ENCODE measurements around the gene VPS25. TPM values are rescaled to one million over a fixed set of nuclear protein-coding genes. Genes with fewer than 3 reads are reported as not detected.
A peak's percentile ranks its signal among the peaks of the same experiment; 100 is the strongest.

The VPS25 gene
- total RNA-seq, 2 experiments from 2014 or later: 61.0 to 63.5 TPM

DNA sequence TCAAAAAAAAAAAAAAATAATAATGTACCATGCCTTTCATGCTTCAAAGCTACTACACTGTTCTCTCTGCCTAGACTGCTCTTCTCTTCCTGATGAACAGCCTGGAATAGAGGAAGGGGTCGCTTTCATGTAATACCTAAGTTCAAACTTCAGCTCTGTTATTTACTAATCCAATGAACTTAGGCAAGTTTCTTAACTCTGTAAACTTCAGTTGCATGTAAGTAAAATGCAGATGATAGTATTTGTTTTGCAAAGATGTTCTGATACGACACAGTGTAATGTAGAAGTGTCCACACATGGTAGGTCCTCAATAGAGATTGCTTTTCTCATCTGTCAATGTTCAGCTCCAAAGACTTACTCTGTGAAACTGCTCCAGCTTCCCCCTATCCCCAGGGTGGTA lies 18.7 kb downstream of the VPS25 start:
- Mint-ChIP-seq H3K4me1 (peaks cover 2% of the 10 kb centered on the region), H3K36me3 (peaks cover 1% of the 10 kb centered on the region), H3K4me3 (no peak overlapping the region), H3K27me3 (peaks cover 14% of the 10 kb centered on the region), H3K9me3 (no peaks in the 10 kb centered on the region), H3K27ac (no peak overlapping the region)
- POLR2A ChIA-PET: no interaction called here
- ATAC-seq (ENCODE audit: low read depth) (no peak), DNase-seq (no peak)

DNA sequence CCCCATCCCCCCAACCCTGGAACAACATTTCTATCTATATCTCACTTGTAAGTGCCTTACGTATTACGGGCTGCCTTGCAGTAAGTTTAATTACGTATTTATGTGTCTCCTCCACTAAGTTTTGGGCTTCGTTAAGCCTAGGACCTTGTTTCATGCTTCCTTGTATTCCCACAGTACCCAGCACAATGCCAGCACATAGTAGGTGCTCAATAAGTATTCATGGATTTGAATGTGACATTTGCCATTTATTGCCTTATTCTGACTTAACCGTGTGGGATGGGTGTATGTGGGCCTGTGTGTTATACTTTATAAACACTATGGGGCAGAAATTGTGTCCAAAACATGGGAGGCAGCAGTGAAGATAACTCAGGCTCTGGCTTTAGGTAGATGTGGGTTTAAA lies 19.3 kb downstream of the VPS25 start:
- H3K27ac Mint-ChIP-seq: no peak overlapping the region
- H3K4me1 Mint-ChIP-seq: peaks cover 3% of the 10 kb centered on the region
- H3K4me3 Mint-ChIP-seq: no peak overlapping the region
- POLR2A ChIA-PET: no interaction called here
- peaks cover 11% of the 10 kb centered on the region for H3K27me3 Mint-ChIP-seq
- peaks cover 1% of the 10 kb centered on the region for H3K36me3 Mint-ChIP-seq
- H3K9me3 Mint-ChIP-seq: no peaks in the 10 kb centered on the region
- ATAC-seq (ENCODE audit: low read depth) (no peak), DNase-seq (no peak)

DNA sequence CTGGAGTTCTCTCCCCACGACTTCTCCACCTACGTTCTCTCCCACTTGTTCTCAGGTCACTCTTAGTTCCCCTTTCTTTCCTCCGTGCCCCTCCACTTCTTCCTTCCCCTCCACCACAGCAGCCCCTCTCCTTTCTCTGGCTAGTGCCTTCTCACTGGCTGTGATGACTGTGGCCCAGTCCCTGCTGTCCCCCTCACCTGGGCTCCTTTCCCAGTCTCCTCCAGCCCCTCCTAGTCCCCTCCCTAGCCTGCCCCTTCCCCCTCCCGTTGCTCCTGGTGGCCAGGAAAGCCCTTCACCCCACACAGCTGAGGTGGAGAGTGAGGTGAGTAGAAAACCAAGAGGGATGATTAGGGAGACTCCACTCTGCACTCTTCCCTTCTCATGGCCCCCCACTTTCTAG lies 21.8 kb downstream of the VPS25 start:
- peaks cover 2% of the 10 kb centered on the region for H3K9me3 Mint-ChIP-seq
- no peak for ATAC-seq (ENCODE audit: low read depth)
- POLR2A ChIA-PET: interaction anchor here (1.2 kb wide), 2 partner anchors 22 to 27 kb away, joined by 3 to 4 read pairs; partner anchors contain the start of gene VPS25
- peaks cover 1% of the 10 kb centered on the region for H3K36me3 Mint-ChIP-seq
- no peak for DNase-seq
- H3K27ac Mint-ChIP-seq: no peak overlapping the region
- H3K4me3 Mint-ChIP-seq: no peak overlapping the region
- peaks cover 10% of the 10 kb centered on the region for H3K4me1 Mint-ChIP-seq
- peaks cover 7% of the 10 kb centered on the region for H3K27me3 Mint-ChIP-seq

DNA sequence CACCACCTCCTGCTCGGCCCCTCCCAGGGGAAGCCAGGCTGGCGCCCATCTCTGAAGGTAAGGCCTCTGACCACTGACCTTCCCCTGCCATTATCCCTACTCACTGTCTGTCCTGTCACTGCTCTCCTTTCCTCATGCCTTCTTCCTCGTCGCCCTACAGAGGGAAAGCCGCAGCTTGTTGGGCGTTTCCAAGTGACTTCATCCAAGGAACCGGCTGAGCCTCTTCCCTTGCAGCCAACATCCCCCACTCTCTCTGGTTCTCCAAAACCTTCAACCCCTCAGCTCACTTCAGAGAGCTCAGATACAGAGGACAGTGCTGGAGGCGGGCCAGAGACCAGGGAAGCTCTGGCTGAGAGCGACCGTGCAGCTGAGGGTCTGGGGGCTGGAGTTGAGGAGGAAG lies 22.2 kb downstream of the VPS25 start:
- DNase-seq: no peak
- no peak overlapping the region for H3K4me3 Mint-ChIP-seq
- H3K36me3 Mint-ChIP-seq: peaks cover 2% of the 10 kb centered on the region
- peaks cover 2% of the 10 kb centered on the region for H3K9me3 Mint-ChIP-seq
- peaks cover 10% of the 10 kb centered on the region for H3K4me1 Mint-ChIP-seq
- POLR2A ChIA-PET: interaction anchor here (1.2 kb wide), 2 partner anchors 22 to 26 kb away, joined by 3 to 4 read pairs; partner anchors contain the start of gene VPS25
- peaks cover 5% of the 10 kb centered on the region for H3K27me3 Mint-ChIP-seq
- no peak overlapping the region for H3K27ac Mint-ChIP-seq
- no peak for ATAC-seq (ENCODE audit: low read depth)

DNA sequence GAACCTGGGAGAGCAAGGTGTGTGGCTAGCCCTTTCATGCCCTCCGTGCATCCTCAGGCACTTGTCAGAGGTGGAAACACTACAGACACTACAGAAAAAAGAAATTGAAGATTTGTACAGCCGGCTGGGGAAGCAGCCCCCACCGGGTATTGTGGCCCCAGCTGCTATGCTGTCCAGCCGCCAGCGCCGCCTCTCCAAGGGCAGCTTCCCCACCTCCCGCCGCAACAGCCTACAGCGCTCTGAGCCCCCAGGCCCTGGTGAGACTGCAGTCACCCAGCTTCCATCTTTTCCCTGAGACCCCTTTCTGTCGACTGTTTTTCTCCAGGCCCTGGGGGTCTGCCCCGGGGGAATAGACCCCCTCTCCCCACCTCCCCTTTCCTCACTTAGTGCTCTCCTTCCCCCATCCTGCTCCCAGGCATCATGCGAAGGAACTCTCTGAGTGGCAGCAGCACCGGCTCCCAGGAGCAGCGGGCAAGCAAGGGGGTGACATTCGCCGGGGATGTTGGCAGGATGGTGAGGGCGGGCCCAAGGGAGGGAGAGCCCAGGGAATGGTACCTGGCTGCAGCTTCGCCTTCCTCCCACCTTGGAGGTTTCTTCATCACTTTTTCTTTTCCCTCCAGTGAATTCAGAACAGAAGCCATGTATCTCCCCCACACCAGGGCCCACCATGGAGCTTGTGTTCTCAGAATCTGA lies 23.0 kb downstream of the VPS25 start:
- DNase-seq: no peak
- peaks cover 3% of the 10 kb centered on the region for H3K27me3 Mint-ChIP-seq
- H3K27ac Mint-ChIP-seq: no peak overlapping the region
- peaks cover 10% of the 10 kb centered on the region for H3K4me1 Mint-ChIP-seq
- H3K4me3 Mint-ChIP-seq: no peak overlapping the region
- peaks cover 2% of the 10 kb centered on the region for H3K9me3 Mint-ChIP-seq
- POLR2A ChIA-PET: interaction anchor here (0.9 to 3.0 kb wide), 3 partner anchors 19 to 23 kb away, joined by 3 to 19 read pairs (median 4); partner anchors contain the start of gene VPS25
- H3K36me3 Mint-ChIP-seq: peaks cover 3% of the 10 kb centered on the region
- ATAC-seq (ENCODE audit: low read depth): no peak

DNA sequence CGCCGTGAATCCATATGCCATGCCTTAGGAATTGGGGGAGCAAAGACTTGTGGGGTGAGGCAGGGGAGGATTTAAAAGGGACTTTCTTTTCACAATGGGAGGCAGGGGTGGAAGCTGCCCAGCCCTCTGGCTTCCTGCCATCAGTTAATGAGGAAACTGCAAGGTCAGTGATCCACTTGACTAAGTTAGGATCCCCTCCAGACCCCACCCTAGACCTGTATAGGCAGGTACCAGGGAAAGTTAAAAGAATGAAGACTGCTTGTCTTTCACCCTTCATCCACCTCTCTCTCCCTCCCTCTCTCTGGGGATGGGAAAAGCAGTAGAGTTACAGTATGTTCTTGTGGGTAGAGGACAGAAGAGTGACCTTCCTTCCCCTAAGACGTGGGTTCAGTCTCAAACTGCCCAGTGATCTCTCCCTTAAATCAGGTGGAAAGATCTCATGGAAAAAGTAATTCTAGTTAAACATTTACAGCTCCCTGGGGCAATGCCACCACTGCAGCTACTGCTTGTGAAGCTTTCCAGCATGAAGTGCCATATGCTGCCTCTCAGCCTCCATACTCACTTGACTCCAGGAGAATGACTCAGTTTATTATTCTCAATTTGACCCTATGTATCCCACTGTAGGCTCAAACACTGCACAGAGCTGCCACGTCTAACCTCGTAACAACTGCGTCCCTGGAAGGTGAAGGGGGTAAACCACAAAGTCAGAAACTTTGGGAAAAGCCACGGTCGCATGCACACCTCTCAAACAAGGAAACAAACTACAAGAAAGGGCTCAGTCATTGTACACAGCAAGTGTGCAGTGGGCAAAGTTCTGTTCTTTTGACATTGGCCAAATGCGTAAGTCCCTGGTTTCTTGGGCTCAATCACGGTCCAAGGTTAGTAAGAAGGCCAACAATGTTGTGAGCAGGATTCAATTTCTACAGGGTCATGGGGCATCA lies 24.1 kb downstream of the VPS25 start:
- DNase-seq: no peak
- H3K27ac Mint-ChIP-seq: no peak overlapping the region
- POLR2A ChIA-PET: interaction anchor here (0.9 to 3.0 kb wide), 4 partner anchors 20 to 518 kb away, joined by 3 to 19 read pairs (median 6); partner anchors contain the start of genes BECN1 and VPS25
- H3K4me3 Mint-ChIP-seq: peak overlapping the region; percentile 88
- H3K9me3 Mint-ChIP-seq: peaks cover 2% of the 10 kb centered on the region
- no peaks in the 10 kb centered on the region for H3K27me3 Mint-ChIP-seq
- H3K4me1 Mint-ChIP-seq: peaks cover 10% of the 10 kb centered on the region
- peaks cover 3% of the 10 kb centered on the region for H3K36me3 Mint-ChIP-seq
- no peak for ATAC-seq (ENCODE audit: low read depth)

DNA sequence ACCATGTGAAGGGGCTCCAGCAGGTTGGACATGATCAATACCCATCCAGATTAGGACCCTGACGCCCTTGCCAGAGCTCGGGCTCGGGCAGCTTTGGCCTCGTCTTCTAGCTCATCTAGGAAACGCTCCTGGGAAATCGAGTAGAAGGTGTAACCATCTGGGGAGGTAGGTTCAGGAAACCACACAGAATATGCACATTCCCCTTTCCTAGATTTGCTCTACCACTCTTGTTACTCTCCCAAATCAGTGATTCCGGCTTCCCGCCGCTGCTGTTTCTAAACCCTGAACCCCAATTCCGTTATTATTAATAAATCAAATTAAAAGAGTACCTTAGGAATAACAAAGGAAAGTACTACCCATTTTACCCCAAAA lies 24.7 kb downstream of the VPS25 start:
- Mint-ChIP-seq H3K4me1 (peaks cover 10% of the 10 kb centered on the region), H3K27me3 (no peaks in the 10 kb centered on the region), H3K36me3 (peaks cover 3% of the 10 kb centered on the region), H3K9me3 (peaks cover 2% of the 10 kb centered on the region), H3K27ac (peak overlapping the region; percentile 73), H3K4me3 (peak overlapping the region; percentile 88)
- no peak for DNase-seq
- ATAC-seq (ENCODE audit: low read depth): no peak
- POLR2A ChIA-PET: interaction anchor here (0.6 to 3.0 kb wide), 8 partner anchors 11 to 518 kb away, joined by 3 to 19 read pairs (median 4); partner anchors contain the start of genes BECN1, PSME3 and VPS25

DNA sequence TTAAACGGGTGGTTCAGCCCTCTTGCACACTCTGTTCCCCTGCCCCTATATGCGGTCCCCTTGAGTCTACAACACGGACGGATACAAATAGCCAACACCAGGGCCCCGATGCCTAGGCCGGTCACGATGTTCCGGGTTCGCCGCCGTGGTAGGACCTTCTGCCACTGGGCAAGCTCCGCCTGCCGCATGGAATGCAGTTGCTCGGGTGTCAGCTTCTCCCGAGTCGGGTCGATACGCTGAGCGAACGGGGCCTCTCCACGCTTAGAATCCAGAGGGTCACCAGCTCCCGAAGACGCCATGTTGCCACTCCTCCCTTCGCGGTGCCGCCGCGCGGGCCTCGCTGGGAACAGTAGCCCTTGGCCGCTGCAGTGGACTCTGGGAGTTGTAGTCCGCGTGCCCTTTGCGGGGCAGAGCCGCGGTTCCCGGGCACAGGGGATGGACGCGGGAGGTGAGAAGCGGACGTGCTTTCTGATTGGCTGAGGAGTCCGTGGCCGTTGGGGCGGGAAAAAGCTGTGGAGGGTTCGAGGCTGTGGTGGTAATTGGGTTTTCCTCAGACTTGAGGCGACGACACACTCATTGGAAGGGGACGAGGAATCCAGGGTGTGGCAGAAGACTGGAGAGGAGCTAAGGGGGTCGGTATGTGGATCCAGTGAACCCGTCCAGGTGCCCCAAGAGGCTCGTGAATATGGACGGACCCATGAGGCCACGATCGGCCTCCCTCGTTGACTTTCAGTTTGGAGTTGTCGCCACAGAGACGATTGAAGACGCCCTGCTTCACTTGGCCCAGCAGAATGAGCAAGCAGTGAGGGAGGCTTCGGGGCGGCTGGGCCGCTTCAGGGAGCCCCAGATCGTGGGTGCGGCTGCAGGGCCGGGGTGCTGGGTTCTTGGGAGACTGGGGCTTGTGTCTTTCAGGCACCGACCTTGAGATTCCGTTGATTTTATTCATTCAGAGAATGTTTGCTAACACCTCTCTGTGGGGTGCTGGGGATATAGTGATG lies 25.4 kb downstream of the VPS25 start, which contains the start of the genes CNTD1 and COA3:
Gene CNTD1 (plus strand): TSS at position 479 of the 998 bp plus-strand sequence. CDS start 207 bp downstream, at position 686.
Gene COA3 (minus strand): TSS at position 322 of the 998 bp plus-strand sequence. CDS start 23 bp downstream, at position 299.
- peak within 1 kb of the TSS; percentile 73 for H3K27ac Mint-ChIP-seq
- peak; percentile 98 for ATAC-seq (ENCODE audit: low read depth)
- H3K9me3 Mint-ChIP-seq: peaks cover 2% of the 10 kb centered on the region
- peak; percentile 85 for DNase-seq
- peaks cover 10% of the 10 kb centered on the region for H3K4me1 Mint-ChIP-seq
- H3K36me3 Mint-ChIP-seq: peaks cover 3% of the 10 kb centered on the region
- H3K4me3 Mint-ChIP-seq: peak within 1 kb of the TSS; percentile 88
- no peaks in the 10 kb centered on the region for H3K27me3 Mint-ChIP-seq
- POLR2A ChIA-PET: interaction anchor here (0.6 to 3.0 kb wide), 8 partner anchors 11 to 517 kb away, joined by 3 to 19 read pairs (median 4); partner anchors contain the start of genes BECN1, PSME3 and VPS25

DNA sequence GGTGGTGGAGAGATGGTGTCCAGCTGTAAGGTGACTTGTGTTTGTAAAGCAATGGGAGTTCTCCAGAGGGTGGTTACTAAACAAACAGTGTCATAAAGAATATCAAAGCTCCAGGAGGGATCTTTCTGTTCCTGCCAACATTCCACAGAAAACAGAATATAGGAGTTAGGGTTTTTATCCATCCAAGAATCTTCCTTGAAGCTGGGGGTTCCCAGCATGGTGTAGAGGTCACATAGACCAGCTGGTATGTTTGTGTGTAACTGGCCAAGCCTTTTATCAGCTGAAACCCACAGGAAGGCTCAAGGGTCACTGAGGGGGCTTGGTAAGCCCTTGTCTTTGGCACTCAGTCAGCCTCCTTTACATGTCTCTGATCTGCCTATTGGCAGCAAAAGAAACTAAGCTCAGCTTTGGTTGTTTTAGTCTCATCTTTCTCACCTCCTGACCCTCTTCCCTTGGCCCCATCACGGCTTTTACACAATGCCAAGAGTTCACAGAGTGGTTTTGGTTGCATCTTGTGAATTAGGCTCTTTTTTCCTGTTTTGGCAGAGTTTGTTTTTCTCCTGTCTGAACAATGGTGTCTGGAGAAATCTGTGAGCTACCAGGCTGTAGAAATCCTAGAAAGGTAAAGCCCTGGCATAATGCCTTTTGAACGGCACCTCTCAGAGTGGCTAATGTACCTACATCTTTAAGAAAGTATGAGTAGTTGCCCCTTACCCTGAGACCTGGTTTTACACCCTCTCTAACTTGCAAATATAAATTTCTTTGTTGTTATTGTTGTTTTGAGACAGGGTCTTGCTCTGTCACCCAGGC lies 30.0 kb downstream of the VPS25 start:
- no peak overlapping the region for H3K27ac Mint-ChIP-seq

DNA sequence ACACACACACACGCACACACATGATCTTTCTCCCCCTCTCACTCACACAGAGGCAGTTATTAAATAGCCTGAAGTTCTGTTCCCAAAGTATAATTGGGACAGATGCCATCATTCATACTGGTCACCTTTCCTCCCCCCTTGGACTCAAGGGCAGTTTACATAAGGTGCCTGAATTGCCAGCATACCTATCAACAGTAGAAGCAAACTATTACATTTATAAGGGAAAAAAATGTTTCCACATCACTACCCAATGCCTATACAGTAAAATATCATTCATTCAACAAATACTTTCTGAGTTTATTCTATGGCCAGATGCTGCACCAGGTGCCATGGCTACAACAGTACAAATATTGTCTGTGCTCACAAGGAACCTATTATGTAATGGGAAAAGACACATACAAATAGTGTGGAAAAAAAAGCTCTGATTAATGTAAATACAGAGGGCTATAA lies 31.7 kb downstream of the VPS25 start:
- Mint-ChIP-seq H3K36me3 (peaks cover 2% of the 10 kb centered on the region), H3K27me3 (no peaks in the 10 kb centered on the region), H3K9me3 (no peaks in the 10 kb centered on the region), H3K4me1 (no peaks in the 10 kb centered on the region), H3K27ac (no peak overlapping the region), H3K4me3 (no peak overlapping the region)
- POLR2A ChIA-PET: interaction anchor here (0.5 kb wide), 1 partner anchor 276 kb away, joined by 3 read pairs; no protein-coding TSS in a partner anchor
- no peak for DNase-seq
- no peak for ATAC-seq (ENCODE audit: low read depth)

More for the DNA sequence above, 30.0 kb downstream of the VPS25 start:
- peaks cover 2% of the 10 kb centered on the region for H3K36me3 Mint-ChIP-seq
- no peaks in the 10 kb centered on the region for H3K27me3 Mint-ChIP-seq
- DNase-seq: no peak
- peaks cover 2% of the 10 kb centered on the region for H3K9me3 Mint-ChIP-seq
- H3K4me1 Mint-ChIP-seq: peaks cover 4% of the 10 kb centered on the region
- POLR2A ChIA-PET: interaction anchor here (0.6 to 1.0 kb wide), 2 partner anchors 195 to 1445 kb away, joined by 3 to 5 read pairs; partner anchors contain the start of gene RPL27
- H3K4me3 Mint-ChIP-seq: no peak overlapping the region
- no peak for ATAC-seq (ENCODE audit: low read depth)

DNA sequence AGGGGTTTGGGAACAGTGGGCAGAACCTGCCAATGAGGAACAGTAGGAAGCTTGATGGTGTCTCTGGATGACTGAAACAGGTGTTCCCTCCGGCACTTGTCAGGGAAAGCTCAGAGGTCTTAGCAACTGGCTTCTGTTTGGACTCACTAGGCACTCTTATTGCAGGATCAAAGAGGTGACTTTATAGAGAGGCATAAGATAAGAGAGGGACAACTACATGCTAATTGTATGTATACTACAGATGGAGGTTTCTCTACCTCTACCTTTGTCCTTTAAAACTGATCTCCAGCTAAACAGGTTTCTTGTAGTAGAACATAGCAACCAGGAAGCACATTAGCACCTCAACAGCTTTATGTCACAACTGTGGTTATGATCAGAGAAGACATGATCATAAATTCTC lies 33.0 kb downstream of the VPS25 start:
- no peak overlapping the region for H3K27ac Mint-ChIP-seq
- no peak for DNase-seq
- no peaks in the 10 kb centered on the region for H3K27me3 Mint-ChIP-seq
- H3K36me3 Mint-ChIP-seq: peaks cover 3% of the 10 kb centered on the region
- H3K4me3 Mint-ChIP-seq: no peak overlapping the region
- no peaks in the 10 kb centered on the region for H3K9me3 Mint-ChIP-seq
- no peaks in the 10 kb centered on the region for H3K4me1 Mint-ChIP-seq
- POLR2A ChIA-PET: interaction anchor here (0.7 kb wide), 1 partner anchor 276 kb away, joined by 4 read pairs; no protein-coding TSS in a partner anchor
- no peak for ATAC-seq (ENCODE audit: low read depth)

Data from activated naive CD8-positive, alpha-beta T cell treated with anti-CD3 and anti-CD28 coated beads, Interleukin-2, amount 10 ng/mL, durations not matched to agents 7 days and 5 days (primary cell).